Epithelial cell of proximal tubule (primary cell): ENCODE data around the gene ARRB1. TPM values are rescaled to one million over a fixed set of nuclear protein-coding genes. Genes with fewer than 3 reads are reported as not detected.
"Not testable (repeated sequence)": the region's sequence is repeated elsewhere in the genome, so short reads cannot be mapped to it uniquely, and the experiment has no call there.

Source experiments
- DNase-seq: peaks from one replicate; pipeline ENCODE4 v3.0.0-alpha.2; 2011; ENCODE audit warnings: low read depth
- H3K4me3 ChIP-seq: 2 replicates; pipeline ENCODE4 v1.5.1; 2011; ENCODE audit warnings: low read depth, mild to moderate bottlenecking, low read length
- CTCF ChIP-seq: conservative IDR thresholded peaks from 2 replicates; pipeline ENCODE4 v1.5.1; 2012; ENCODE audit warnings: low read depth, mild to moderate bottlenecking, low read length
- total RNA-seq: library from RNA; depleted of rRNA; stranded (reverse); fragments of >200 nt; gene quantifications from 2 replicates; pipeline ENCODE4 v1.2.3, GENCODE V29; 2015

The ARRB1 gene
- total RNA-seq, 1 donor from 2014 or later: 13.8 TPM

- DNase-seq: no peak
- no peak overlapping the region for H3K4me3 ChIP-seq
- no peak for TF ChIP-seq CTCF
Measured at GRCh38 chr11:75311858-75312288, 39.6 kb downstream of the ARRB1 start.

- no peak overlapping the region for H3K4me3 ChIP-seq
- TF ChIP-seq CTCF: no peak
- DNase-seq: no peak
Measured at GRCh38 chr11:75308986-75309385, 42.5 kb downstream of the ARRB1 start.

GRCh38 chr11:75308116-75308515, 43.3 kb downstream of the ARRB1 start:
- no peak for DNase-seq
- no peak overlapping the region for H3K4me3 ChIP-seq
- no peak for TF ChIP-seq CTCF

- TF ChIP-seq CTCF: no peak
- H3K4me3 ChIP-seq: no peak overlapping the region
- DNase-seq: no peak
Measured at GRCh38 chr11:75307058-75307457, 44.4 kb downstream of the ARRB1 start.

GRCh38 chr11:75306529-75306928, 44.9 kb downstream of the ARRB1 start:
- no peak for DNase-seq
- TF ChIP-seq CTCF: no peak
- no peak overlapping the region for H3K4me3 ChIP-seq

- DNase-seq: no peak
- H3K4me3 ChIP-seq: no peak overlapping the region
- TF ChIP-seq CTCF: no peak
Measured at GRCh38 chr11:75305993-75306392, 45.5 kb downstream of the ARRB1 start.

GRCh38 chr11:75305452-75305851, 46.0 kb downstream of the ARRB1 start:
- no peak for DNase-seq
- no peak for TF ChIP-seq CTCF
- no peak overlapping the region for H3K4me3 ChIP-seq

GRCh38 chr11:75304941-75305340, 46.5 kb downstream of the ARRB1 start:
- DNase-seq, H3K4me3 ChIP-seq: not testable (repeated sequence)
